NB4 (cell line): ENCODE data around the gene PDE8B.

Experiments
- CTCF ChIP-seq: IDR thresholded peaks from one replicate; pipeline ENCODE4 v1.5.1; 2012; ENCODE audit warnings: low read depth, low read length
- MYC ChIP-seq: IDR thresholded peaks from 2 replicates; pipeline ENCODE4 v1.6.1; 2011; ENCODE audit warnings: low read depth, low read length
- POLR2A ChIP-seq: IDR thresholded peaks from 2 replicates; pipeline ENCODE4 v1.6.1; 2011; ENCODE audit warnings: mild to moderate bottlenecking; ENCODE audit not compliant: insufficient read length; ENCODE audit errors: extremely low read depth

GRCh38 chr5:77355080-77355479 is 144.6 kb downstream of the PDE8B start:
- TF ChIP-seq CTCF (no peak), POLR2A (no peak), MYC (no peak)
